HG02884 (cell line): ENCODE measurements around the gene BRSK2.
A peak's percentile ranks its signal among the peaks of the same experiment; 100 is the strongest.

Experiments
- ATAC-seq: cut with Tn5 transposase; IDR thresholded peaks from one replicate; pipeline ENCODE4 v1.9.1; 2021; ENCODE audit warnings: mild to moderate bottlenecking, moderate library complexity; ENCODE audit not compliant: unreplicated experiment

The BRSK2 gene

DNA sequence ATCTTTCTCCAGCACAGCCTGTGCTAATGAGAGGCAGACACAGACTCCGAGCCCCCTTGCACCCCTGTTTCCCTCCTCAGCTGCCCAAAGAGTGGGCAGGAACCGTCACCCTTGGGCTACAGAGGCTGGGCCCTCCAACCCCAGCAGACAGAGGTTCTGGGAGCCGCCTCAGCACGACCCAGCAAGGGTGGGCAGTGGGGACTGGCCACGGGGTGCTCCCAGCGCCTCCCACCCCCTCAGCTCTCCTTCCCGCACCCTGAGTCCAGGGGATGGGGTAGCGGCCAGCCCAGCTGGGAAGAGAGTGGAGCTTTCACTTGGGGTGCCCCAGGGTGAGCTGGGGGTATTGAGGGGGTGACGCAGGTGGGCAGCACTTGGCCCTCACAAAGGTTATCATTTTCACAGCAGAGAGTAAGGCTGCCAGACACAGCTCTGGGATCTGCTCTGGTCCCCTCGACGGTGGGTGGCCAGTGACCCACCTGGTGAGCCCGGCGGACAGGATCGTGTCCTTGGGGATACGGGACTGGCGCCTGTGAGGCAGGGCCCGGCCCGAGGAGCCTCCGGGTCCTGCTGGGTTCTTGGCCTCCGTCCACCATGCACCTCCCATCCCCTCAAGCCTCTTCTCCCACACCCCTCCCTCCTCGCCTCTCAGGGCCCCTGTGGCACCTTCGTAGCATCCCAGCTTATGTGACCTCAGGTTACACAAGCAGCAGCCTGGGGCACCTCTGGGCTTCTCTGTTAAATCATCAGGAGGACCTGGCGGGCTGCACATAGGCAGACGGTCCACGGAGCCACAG lies 14.4 kb upstream of the BRSK2 start:
- ATAC-seq: no peak

- ATAC-seq: no peak
Measured at GRCh38 chr11:1375955-1376258, 13.8 kb upstream of the BRSK2 start.

DNA sequence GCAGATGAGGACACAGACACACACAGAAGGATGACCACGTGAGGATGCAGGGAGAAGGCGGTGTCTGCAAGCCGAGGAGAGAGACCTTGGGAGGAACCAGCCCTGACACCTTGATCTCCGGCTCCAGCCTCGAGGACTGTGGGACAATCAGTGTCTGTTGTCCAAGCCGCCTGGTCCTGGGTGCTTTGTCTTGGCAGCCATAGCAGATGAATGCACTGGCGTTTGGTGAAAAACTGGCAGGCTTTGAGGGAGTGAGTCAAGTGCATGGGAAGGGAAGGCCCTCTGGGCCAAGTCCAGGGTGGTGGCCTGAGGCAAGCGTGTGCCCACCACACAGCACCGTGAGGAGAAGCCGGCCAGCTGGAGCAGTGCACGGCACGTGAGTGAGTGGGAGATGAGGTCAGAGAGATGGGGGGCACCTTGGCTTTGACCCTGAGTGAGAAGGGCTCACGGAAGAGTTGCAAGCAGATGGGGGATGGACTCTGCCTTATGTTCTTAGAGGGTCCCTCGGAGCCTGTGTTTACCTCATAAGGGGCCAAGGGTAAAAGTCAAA lies 12.4 kb upstream of the BRSK2 start:
- no peak for ATAC-seq

- ATAC-seq: no peak
Measured at GRCh38 chr11:1381793-1382425, 7.8 kb upstream of the BRSK2 start.

DNA sequence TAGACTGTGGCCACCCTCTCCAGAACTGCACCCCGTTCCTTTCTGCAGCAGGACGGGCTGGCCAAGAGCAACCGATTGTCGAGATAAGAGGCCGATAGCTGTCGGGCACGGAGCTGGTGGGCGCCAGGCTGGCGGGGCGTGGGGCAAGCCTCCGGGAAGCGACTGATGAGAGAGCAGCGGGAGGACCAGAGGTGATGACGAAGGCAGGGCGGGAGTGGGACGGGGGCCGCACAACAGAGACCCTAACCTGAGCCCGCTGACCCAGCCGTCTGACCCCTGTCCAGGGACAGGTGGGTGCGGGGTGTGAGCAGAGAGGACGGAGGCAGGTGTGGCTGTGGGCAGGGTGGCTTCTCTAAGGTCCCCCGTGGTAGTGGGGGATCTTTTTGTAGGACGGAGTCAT lies 7.3 kb upstream of the BRSK2 start:
- ATAC-seq: no peak

DNA sequence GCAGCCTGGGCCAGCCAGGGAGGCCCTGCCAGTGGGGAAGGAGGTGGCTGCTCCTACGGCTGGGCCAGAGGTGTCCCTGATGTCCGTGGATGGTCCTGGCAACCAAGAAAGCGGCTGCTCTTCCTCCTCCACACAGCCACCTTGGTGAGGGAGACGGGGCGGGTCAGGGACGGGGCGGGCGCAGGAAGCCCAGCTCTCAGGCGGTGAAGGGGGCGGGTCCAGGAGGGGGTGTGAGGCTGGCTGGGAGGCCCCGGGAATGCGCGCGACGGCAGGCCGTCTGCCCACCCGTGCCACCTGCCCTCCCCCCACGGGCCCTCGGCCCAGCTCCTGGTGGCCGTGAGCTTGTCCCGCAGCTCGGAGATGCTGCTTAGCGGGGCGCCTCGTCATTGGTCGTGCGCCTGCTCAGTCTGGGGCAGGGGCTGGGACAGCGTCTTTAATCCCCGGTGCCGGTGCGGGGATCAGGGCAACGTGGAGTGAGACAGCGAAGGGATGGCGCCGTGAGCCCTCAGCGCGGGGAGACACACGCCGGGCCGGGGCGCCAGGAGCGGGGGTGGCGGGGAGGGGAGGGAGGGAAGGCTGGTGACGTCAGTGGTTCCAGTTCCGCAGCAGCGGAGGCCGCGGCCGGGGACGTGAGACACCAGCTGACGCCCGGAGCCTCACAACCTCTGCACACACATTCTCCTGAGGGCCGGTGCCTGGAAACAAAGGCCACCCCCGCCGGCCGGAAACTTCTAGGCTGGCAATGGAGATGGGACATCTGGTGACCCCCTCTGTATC lies 6.7 kb upstream of the BRSK2 start:
- ATAC-seq: peak; percentile 57

GRCh38 chr11:1384199-1384970 lies 5.3 kb upstream of the BRSK2 start:
- ATAC-seq: no peak

GRCh38 chr11:1387521-1387920 lies 2.2 kb upstream of the BRSK2 start:
- ATAC-seq: no peak

DNA sequence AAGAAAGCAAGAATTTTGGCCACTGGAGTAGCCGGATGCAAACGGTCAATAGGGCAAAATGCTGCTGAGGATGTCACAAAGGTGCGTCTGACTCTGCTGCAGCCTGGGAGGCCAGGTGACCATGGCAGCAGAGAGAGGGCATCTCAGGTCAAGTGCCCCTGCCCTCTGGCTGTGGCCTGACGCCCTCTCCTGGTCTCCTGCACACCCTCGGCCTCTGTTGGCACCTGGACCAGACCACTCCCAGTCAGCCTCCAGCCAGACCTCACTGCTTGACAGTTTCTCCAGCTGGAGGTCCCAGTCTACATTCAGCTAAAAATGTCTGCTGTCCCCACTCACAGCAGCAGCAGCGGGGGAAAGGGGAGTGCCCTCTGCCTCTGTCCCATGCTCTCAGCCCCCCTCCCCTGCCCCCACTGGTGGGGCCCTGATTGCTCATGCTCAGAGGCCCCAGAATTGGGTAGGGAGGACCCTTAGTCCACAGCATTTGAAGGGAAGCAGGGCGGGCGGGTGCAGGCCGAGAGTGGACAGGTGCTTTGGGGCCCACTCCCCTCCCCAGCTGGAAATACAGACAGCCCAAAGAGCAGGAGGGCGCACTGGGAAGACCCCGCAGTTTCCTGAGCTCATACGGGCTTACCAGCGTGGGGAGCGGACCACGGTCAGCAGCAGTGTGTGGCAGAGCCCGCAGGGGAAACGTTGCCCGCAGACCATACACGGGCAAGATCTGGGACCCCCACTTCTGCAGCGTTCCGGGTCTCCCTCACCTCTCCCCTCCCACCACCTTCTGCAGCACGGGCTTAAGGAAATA lies 1.6 kb upstream of the BRSK2 start:
- ATAC-seq: no peak

- ATAC-seq: no peak
Measured at GRCh38 chr11:1388763-1389102, 1.0 kb upstream of the BRSK2 start.

- ATAC-seq: peak; percentile 86
Measured at GRCh38 chr11:1389103-1389931, 417 bp upstream of the BRSK2 start.

DNA sequence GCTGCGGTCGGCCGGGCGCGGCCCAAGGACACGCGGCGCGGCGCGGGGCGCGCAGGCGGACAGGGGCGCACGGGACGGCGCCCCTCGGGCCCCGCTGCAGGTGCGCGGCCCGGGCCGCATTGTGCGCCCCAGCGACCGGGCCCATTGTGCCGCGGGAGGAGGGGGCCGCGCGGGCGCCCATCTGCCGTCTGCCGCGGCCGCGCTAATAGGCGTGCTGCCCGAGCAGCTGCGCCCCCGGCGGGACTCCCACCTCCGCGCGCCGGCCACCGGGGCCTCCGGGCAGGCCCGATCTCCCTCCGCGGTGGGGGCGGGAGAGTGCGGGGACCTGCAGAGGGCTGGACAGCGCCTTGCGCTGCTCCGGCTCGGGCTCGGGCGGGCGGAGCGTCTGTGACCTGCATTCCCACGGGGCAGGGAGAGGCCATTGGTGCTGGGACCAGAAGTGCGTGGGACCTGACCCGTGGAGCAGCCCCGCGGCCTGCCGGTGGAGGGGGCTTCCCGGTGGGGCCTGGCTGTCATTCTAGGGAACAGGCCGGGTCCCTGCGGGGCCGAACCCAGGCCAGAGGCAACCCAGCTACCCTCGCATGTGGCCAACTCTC lies 933 bp downstream of the BRSK2 start:
- no peak for ATAC-seq

DNA sequence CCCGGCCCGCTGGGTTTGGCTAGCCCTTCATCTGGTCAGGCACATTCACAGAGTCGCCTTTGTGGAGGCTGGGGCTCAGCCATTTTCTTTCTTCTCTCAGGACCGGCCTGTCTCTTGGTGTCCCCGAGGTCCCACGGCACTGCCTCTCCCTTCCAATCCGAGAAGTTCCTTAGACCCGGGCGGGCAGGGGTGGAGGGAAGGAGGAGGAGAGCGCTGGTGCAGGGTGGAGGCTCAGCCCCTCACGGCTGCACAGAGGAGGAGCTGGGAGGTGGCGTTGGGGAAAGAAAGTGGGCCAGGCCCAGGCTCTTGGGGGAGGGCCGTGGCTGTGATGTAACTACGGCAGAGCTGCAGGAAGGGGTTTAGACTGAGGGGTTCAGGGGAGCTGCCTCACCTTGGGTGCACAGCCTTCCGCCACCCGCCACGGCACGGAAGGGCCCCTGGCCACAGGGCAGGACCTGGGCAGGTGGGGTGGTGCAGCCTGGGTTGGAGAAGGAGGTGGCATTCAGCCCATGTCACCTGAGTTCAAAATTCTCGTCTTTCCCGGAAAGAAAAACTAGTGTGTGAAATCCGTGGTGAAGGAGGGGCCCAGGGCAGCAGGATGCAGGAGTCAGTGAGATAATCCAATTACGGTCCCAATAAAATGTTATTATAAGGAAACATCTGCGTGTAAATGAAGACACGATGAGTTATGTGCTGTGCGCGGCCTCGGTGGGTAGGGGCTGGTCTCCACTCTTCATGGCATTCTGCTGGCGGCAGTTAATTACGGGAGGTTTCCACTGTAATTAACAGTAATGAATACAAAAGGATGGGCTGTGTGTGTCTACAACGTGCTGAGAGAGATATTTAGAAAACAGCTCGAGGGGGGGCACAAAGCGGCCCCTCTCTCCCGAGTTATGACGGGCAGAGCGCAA lies 1.7 kb downstream of the BRSK2 start:
- no peak for ATAC-seq

DNA sequence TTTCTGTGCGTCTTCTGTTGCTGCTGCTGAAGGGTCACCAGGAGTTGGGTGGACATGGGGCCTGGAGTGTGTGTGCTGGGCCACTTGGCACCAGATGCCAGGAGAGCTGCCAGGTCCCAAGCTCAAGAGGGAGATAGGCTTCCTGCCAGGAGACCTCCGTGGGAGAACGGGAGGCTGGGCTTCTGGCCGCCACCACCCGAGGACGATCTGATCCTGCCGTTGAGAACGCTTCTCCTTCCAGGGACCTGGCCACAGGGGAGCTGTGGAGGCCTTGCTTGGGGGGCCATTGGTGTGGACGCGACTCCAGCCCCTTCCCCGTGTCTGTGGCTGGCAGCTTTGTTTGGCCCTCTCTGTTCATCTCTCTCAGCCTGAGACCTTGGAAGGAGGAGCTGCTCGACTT lies 2.4 kb downstream of the BRSK2 start:
- no peak for ATAC-seq

- ATAC-seq: no peak
Measured at GRCh38 chr11:1392561-1392960, 2.8 kb downstream of the BRSK2 start.

DNA sequence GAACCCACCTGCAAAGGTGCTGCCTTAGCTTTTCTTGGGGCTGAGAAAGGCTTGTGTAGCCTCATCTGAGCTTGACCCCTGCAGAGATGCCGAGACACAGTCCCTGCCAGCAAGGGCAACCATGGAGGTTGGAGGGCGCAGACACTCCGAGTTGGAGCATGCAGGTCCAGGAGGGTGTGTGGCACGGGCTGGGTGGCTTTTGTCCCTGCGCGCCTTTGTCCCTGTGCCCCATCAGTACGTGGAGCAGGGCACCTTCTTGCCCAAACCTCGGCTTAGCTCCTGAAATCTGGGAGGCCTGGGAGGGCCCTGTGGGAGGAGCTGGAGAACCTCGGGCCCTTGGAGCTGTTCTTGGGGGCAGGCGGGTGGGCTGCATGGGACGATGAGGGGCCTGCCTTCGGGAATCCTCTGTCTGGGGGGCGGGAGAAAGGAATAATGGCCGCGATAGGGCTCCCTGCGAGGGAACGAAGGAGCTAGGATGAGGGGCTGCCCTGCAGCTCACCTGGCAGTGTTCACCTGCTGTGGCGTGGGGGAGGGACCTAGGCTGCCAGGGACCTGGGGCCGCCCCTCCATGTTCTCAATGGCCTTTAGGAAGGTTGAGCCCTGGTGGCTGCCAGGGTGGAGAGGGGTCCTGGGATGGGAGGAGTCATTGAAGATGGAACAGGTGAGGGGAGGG lies 3.4 kb downstream of the BRSK2 start:
- ATAC-seq: no peak

- ATAC-seq: no peak
Measured at GRCh38 chr11:1394936-1395772, 5.4 kb downstream of the BRSK2 start.
